Neuronal stem cell (in vitro differentiated cells): ENCODE measurements around the gene LEMD3.

Experiments used
- DNase-seq: peaks from one replicate; pipeline ENCODE4 v3.0.0-alpha.2; 2013; ENCODE audit warnings: low spot score
- H2AFZ ChIP-seq: one replicate; pipeline ENCODE4 v1.6.1; 2013; ENCODE audit warnings: mild to moderate bottlenecking, low read length, inconsistent platforms
- H2AK5ac ChIP-seq: 2 replicates; pipeline ENCODE4 v1.6.1; 2013; ENCODE audit warnings: low read depth, mild to moderate bottlenecking, inconsistent platforms, low read length, moderate library complexity, mixed read lengths
- H2BK120ac ChIP-seq: 2 replicates; pipeline ENCODE4 v1.6.1; 2013; ENCODE audit warnings: low read depth, mild to moderate bottlenecking, inconsistent platforms, low read length, moderate library complexity, mixed read lengths
- H2BK12ac ChIP-seq: one replicate; pipeline ENCODE4 v1.6.1; 2013; ENCODE audit warnings: low read length, inconsistent platforms
- H2BK15ac ChIP-seq: 2 replicates; pipeline ENCODE4 v1.6.1; 2013; ENCODE audit warnings: mild to moderate bottlenecking, low read length, inconsistent platforms, mixed read lengths
- H2BK5ac ChIP-seq: one replicate; pipeline ENCODE4 v1.6.1; 2013; ENCODE audit warnings: inconsistent platforms, mild to moderate bottlenecking, low read length, moderate library complexity
- H3K14ac ChIP-seq: one replicate; pipeline ENCODE4 v1.6.1; 2013; ENCODE audit warnings: low read length, inconsistent platforms
- H3K18ac ChIP-seq: 2 replicates; pipeline ENCODE4 v1.6.1; 2013; ENCODE audit warnings: low read length, inconsistent platforms
- H3K23ac ChIP-seq: 2 replicates; pipeline ENCODE4 v1.6.1; 2013; ENCODE audit warnings: low read depth, mild to moderate bottlenecking, mixed read lengths, low read length, inconsistent platforms; ENCODE audit not compliant: poor library complexity
- H3K27ac ChIP-seq: replicated peaks from 3 replicates; pipeline ENCODE4 v1.5.1; 2013; ENCODE audit warnings: low read length, inconsistent platforms
- H3K27me3 ChIP-seq, 3 experiments: 2 replicates each; pipeline ENCODE4 v1.6.1; 2013; ENCODE audit warnings: low read length in 3 of 3, mild to moderate bottlenecking in 2 of 3, inconsistent platforms in 1 of 3, low read depth in 1 of 3, mixed read lengths in 1 of 3, moderate library complexity in 1 of 3; ENCODE audit not compliant: control insufficient read depth in 3 of 3, insufficient read depth in 3 of 3
- H3K36me3 ChIP-seq, 2 donors: replicated peaks in 1 of 2; 2 replicates each; pipeline ENCODE4 v1.6.1; 2013; ENCODE audit warnings: low read length in 2 of 2; ENCODE audit not compliant: control insufficient read depth in 2 of 2, insufficient read depth in 2 of 2
- H3K4ac ChIP-seq: 2 replicates; pipeline ENCODE4 v1.6.1; 2013; ENCODE audit warnings: inconsistent platforms, mild to moderate bottlenecking, low read length, moderate library complexity
- H3K4me1 ChIP-seq, 2 donors: 1 replicate in 1 of 2; 2 replicates in 1 of 2; pipeline ENCODE4 v1.6.1; 2013; ENCODE audit warnings: low read length in 2 of 2, low read depth in 1 of 2; ENCODE audit not compliant: control insufficient read depth in 2 of 2, insufficient read depth in 1 of 2
- H3K4me2 ChIP-seq: one replicate; pipeline ENCODE4 v1.6.1; 2013; ENCODE audit warnings: mild to moderate bottlenecking, low read length, inconsistent platforms; ENCODE audit not compliant: insufficient read depth, poor library complexity, severe bottlenecking
- H3K4me3 ChIP-seq, 2 donors: 2 replicates each; pipeline ENCODE4 v1.5.1; 2013; ENCODE audit warnings: low read length in 2 of 2, mild to moderate bottlenecking in 2 of 2, inconsistent platforms in 1 of 2, moderate library complexity in 1 of 2
- H3K79me1 ChIP-seq: one replicate; pipeline ENCODE4 v1.6.1; 2013; ENCODE audit warnings: low read depth, mild to moderate bottlenecking, inconsistent platforms, low read length, moderate library complexity
- H3K9ac ChIP-seq: one replicate; pipeline ENCODE4 v1.6.1; 2013; ENCODE audit warnings: mild to moderate bottlenecking, low read depth, low read length, inconsistent platforms; ENCODE audit not compliant: poor library complexity
- H3K9me3 ChIP-seq, 2 donors: replicated peaks in 1 of 2; 2 replicates each; pipeline versions ENCODE3 to v1.6.1; 2013; ENCODE audit warnings: low read length in 2 of 2, mild to moderate bottlenecking in 2 of 2, inconsistent platforms in 1 of 2, low read depth in 1 of 2, mixed read lengths in 1 of 2, moderate library complexity in 1 of 2; ENCODE audit not compliant: control insufficient read depth in 2 of 2, insufficient read depth in 1 of 2
- H4K8ac ChIP-seq: one replicate; pipeline ENCODE4 v1.6.1; 2013; ENCODE audit warnings: low read depth, mild to moderate bottlenecking, inconsistent platforms, low read length, moderate library complexity
- H4K91ac ChIP-seq: one replicate; pipeline ENCODE4 v1.6.1; 2013; ENCODE audit warnings: low read length, low read depth, mild to moderate bottlenecking, inconsistent platforms; ENCODE audit not compliant: poor library complexity
- WGBS, 2 donors: extraction: QIAGEN DNeasy Blood & Tissue Kit; methylation state at CpG; one replicate each; pipeline ENCODE4 v1.1.7; 2013; ENCODE audit warnings: missing lambda C conversion rate in 2 of 2, mixed read lengths in 1 of 2; ENCODE audit not compliant: insufficient read length in 2 of 2, insufficient replicate concordance in 1 of 2; ENCODE audit errors: extremely low coverage in 2 of 2; 5-methylcytosine and 5-hydroxymethylcytosine counted together

The LEMD3 gene

GRCh38 chr12:65257986-65258385 lies 88.6 kb downstream of the LEMD3 start:
- Histone ChIP-seq H3K9me3 (no peaks in the 10 kb centered on the region), H4K8ac (no peak overlapping the region), H3K18ac (no peak overlapping the region), H3K36me3 (no peaks in the 10 kb centered on the region), H3K23ac (no peak overlapping the region), H2BK120ac (no peak overlapping the region), H2AFZ (no peak overlapping the region), H3K27me3 (no peaks in the 10 kb centered on the region), H3K14ac (no peak overlapping the region), H3K4ac (no peak overlapping the region), H2BK12ac (no peak overlapping the region), H2BK15ac (no peak overlapping the region), H3K4me2 (no peak overlapping the region), H2BK5ac (no peak overlapping the region), H3K27ac (no peak overlapping the region), H2AK5ac (no peak overlapping the region), H3K4me3 (no peak overlapping the region), H4K91ac (no peak overlapping the region), H3K9ac (no peak overlapping the region), H3K4me1 (no peaks in the 10 kb centered on the region), H3K79me1 (no peaks in the 10 kb centered on the region)
- DNase-seq = no peak

- no peaks in the 10 kb centered on the region for H3K4me1 ChIP-seq
- no peak overlapping the region for H2BK12ac ChIP-seq
- H3K9ac ChIP-seq = no peak overlapping the region
Observed at GRCh38 chr12:65259501-65259900, 90.1 kb downstream of the LEMD3 start.

GRCh38 chr12:65263777-65264176 lies 94.4 kb downstream of the LEMD3 start:
- H2BK15ac ChIP-seq = no peak overlapping the region
- no peak for DNase-seq
- no peak overlapping the region for H3K9ac ChIP-seq
- H3K27ac ChIP-seq = no peak overlapping the region
- H2BK120ac ChIP-seq = no peak overlapping the region
- no peaks in the 10 kb centered on the region for H3K9me3 ChIP-seq
- H4K91ac ChIP-seq = no peak overlapping the region
- H3K4me2 ChIP-seq = no peak overlapping the region
- no peak overlapping the region for H3K23ac ChIP-seq
- no peak overlapping the region for H3K4me3 ChIP-seq
- H2AFZ ChIP-seq = no peak overlapping the region
- H2BK5ac ChIP-seq = no peak overlapping the region
- H3K18ac ChIP-seq = no peak overlapping the region
- H3K14ac ChIP-seq = no peak overlapping the region
- no peaks in the 10 kb centered on the region for H3K4me1 ChIP-seq
- H3K36me3 ChIP-seq = no peaks in the 10 kb centered on the region
- no peak overlapping the region for H2AK5ac ChIP-seq
- H3K79me1 ChIP-seq = no peaks in the 10 kb centered on the region
- H3K4ac ChIP-seq = no peak overlapping the region
- no peak overlapping the region for H4K8ac ChIP-seq
- no peak overlapping the region for H2BK12ac ChIP-seq
- no peaks in the 10 kb centered on the region for H3K27me3 ChIP-seq
- no CpG with 5 or more reads among the region's 4 CpGs for WGBS, 2 donors

More at GRCh38 chr12:65259501-65259900, 90.1 kb downstream of the LEMD3 start:
- H2BK15ac ChIP-seq = no peak overlapping the region
- H3K18ac ChIP-seq = no peak overlapping the region
- H3K23ac ChIP-seq = no peak overlapping the region
- H2AFZ ChIP-seq = no peak overlapping the region
- no peak overlapping the region for H2AK5ac ChIP-seq
- no peak overlapping the region for H3K4me3 ChIP-seq
- H2BK120ac ChIP-seq = no peak overlapping the region
- no peaks in the 10 kb centered on the region for H3K79me1 ChIP-seq
- no peak overlapping the region for H4K8ac ChIP-seq
- DNase-seq = no peak
- no peak overlapping the region for H4K91ac ChIP-seq
- no peak overlapping the region for H3K27ac ChIP-seq
- no peaks in the 10 kb centered on the region for H3K27me3 ChIP-seq
- no peak overlapping the region for H2BK5ac ChIP-seq
- H3K9me3 ChIP-seq = no peaks in the 10 kb centered on the region
- H3K4ac ChIP-seq = no peak overlapping the region
- no peak overlapping the region for H3K4me2 ChIP-seq
- H3K14ac ChIP-seq = no peak overlapping the region
- H3K36me3 ChIP-seq = no peaks in the 10 kb centered on the region

GRCh38 chr12:65266408-65266807 lies 97.0 kb downstream of the LEMD3 start:
- H3K18ac ChIP-seq = no peak overlapping the region
- H3K27me3 ChIP-seq = no peaks in the 10 kb centered on the region
- H3K4me2 ChIP-seq = no peak overlapping the region
- H2BK12ac ChIP-seq = no peak overlapping the region
- no peak overlapping the region for H4K91ac ChIP-seq
- no peaks in the 10 kb centered on the region for H3K79me1 ChIP-seq
- H3K4ac ChIP-seq = no peak overlapping the region
- H4K8ac ChIP-seq = no peak overlapping the region
- H3K9ac ChIP-seq = no peak overlapping the region
- no peak overlapping the region for H3K4me3 ChIP-seq
- H3K4me1 ChIP-seq = no peaks in the 10 kb centered on the region
- no peak overlapping the region for H3K27ac ChIP-seq
- no peak overlapping the region for H2BK120ac ChIP-seq
- no peak overlapping the region for H2BK15ac ChIP-seq
- no peaks in the 10 kb centered on the region for H3K9me3 ChIP-seq
- no peak overlapping the region for H3K23ac ChIP-seq
- H3K36me3 ChIP-seq = no peaks in the 10 kb centered on the region
- DNase-seq = no peak
- no peak overlapping the region for H2BK5ac ChIP-seq
- no peak overlapping the region for H2AK5ac ChIP-seq
- no CpG with 5 or more reads among the region's 3 CpGs for WGBS, 2 donors
- H3K14ac ChIP-seq = no peak overlapping the region
- no peak overlapping the region for H2AFZ ChIP-seq
